HepG2 (cell line): Measurements from ENCODE around the gene SNIP1. TPM values are rescaled to one million over a fixed set of nuclear protein-coding genes. Genes with fewer than 3 reads are reported as not detected.

Experiments used
- ATF3 ChIP-seq: sonication (generic); formaldehyde crosslinking; IDR thresholded peaks from 2 replicates; pipeline ENCODE4 v1.4.0; 2020; ENCODE audit warnings: missing genetic modification reagents
- CREB1 ChIP-seq, 2 experiments: fragments of 450-650 bp in 1 of 2; IDR thresholded peaks; 2 replicates each; pipeline ENCODE4 v1.6.1; 2016 to 2017; ENCODE audit warnings: control low read depth in 1 of 2, mild to moderate bottlenecking in 1 of 2, missing compliant biosample characterization in 1 of 2, missing genetic modification characterization in 1 of 2
- ELK4 ChIP-seq: sonication (generic); formaldehyde crosslinking; IDR thresholded peaks from 2 replicates; pipeline ENCODE4 v1.9.0; 2021; ENCODE audit warnings: missing genetic modification reagents, borderline replicate concordance
- HNF1B ChIP-seq: sonication (generic); formaldehyde crosslinking; IDR thresholded peaks from 2 replicates; pipeline ENCODE4 v1.5.1; 2020; ENCODE audit warnings: mild to moderate bottlenecking, moderate library complexity, missing genetic modification reagents
- POGK ChIP-seq: sonication (generic); formaldehyde crosslinking; conservative IDR thresholded peaks from 2 replicates; pipeline ENCODE4 v1.8.0; 2022; ENCODE audit warnings: mild to moderate bottlenecking, moderate library complexity, missing genetic modification reagents
- TGIF2 ChIP-seq: IDR thresholded peaks from 2 replicates; pipeline ENCODE4 v1.6.1; 2016; ENCODE audit warnings: control low read depth, missing compliant biosample characterization
- ZBTB21 ChIP-seq: sonication (generic); formaldehyde crosslinking; IDR thresholded peaks from 2 replicates; pipeline ENCODE4 v1.4.0; 2020; ENCODE audit warnings: missing genetic modification reagents
- ZBTB38 ChIP-seq: sonication (generic); formaldehyde crosslinking; IDR thresholded peaks from 2 replicates; pipeline ENCODE4 v1.5.1; 2020; ENCODE audit warnings: mild to moderate bottlenecking, missing genetic modification reagents
- ZMAT3 ChIP-seq: sonication (generic); formaldehyde crosslinking; conservative IDR thresholded peaks from 2 replicates; pipeline ENCODE4 v1.7.0; 2021; ENCODE audit warnings: missing genetic modification reagents
- ZNF350 ChIP-seq: sonication (generic); formaldehyde crosslinking; IDR thresholded peaks from 2 replicates; pipeline ENCODE4 v1.4.0; 2020; ENCODE audit warnings: mild to moderate bottlenecking, low read depth, missing genetic modification reagents, borderline replicate concordance
- ZNF362 ChIP-seq: sonication (generic); formaldehyde crosslinking; IDR thresholded peaks from 2 replicates; pipeline ENCODE4 v1.4.0; 2020; ENCODE audit warnings: missing genetic modification reagents, mild to moderate bottlenecking, borderline replicate concordance
- ZNF709 ChIP-seq: sonication (generic); formaldehyde crosslinking; IDR thresholded peaks from 2 replicates; pipeline ENCODE4 v1.5.0; 2020; ENCODE audit warnings: mild to moderate bottlenecking, missing genetic modification reagents
- ZNF710 ChIP-seq: sonication (generic); formaldehyde crosslinking; IDR thresholded peaks from 2 replicates; pipeline ENCODE4 v1.5.0; 2020; ENCODE audit warnings: mild to moderate bottlenecking, missing genetic modification reagents, borderline replicate concordance
- ZNF790 ChIP-seq: sonication (generic); formaldehyde crosslinking; IDR thresholded peaks from 2 replicates; pipeline ENCODE4 v1.8.0; 2022; ENCODE audit warnings: missing genetic modification reagents, mild to moderate bottlenecking, borderline replicate concordance
- ZNF878 ChIP-seq: sonication (generic); formaldehyde crosslinking; IDR thresholded peaks from 2 replicates; pipeline ENCODE4 v1.8.1; 2023; ENCODE audit warnings: mild to moderate bottlenecking, missing genetic modification reagents, moderate library complexity
- ZNF891 ChIP-seq: sonication (generic); formaldehyde crosslinking; IDR thresholded peaks from 2 replicates; pipeline ENCODE4 v1.5.0; 2020; ENCODE audit warnings: mild to moderate bottlenecking, missing genetic modification reagents
- ZSCAN5A ChIP-seq: sonication (generic); formaldehyde crosslinking; IDR thresholded peaks from 2 replicates; pipeline ENCODE4 v1.8.0; 2022; ENCODE audit warnings: mild to moderate bottlenecking, missing genetic modification reagents, borderline replicate concordance
- polyA plus RNA-seq, 8 experiments: library from polyadenylated mRNA; depleted of rRNA in 3 of 8; stranded (reverse) in 7 of 8; unstranded in 1 of 8; fragments of >200 nt; fragmentation: Illumina TruSeq in 4 of 8; extraction: Trizol in 4 of 8; gene quantifications; 2 replicates each; pipeline versions ENCODE4 v1.2.1 to v1.2.3, GENCODE V29; 2011 to 2016; ENCODE audit warnings: low read depth in 4 of 8, missing spikeins in 1 of 8, mixed read lengths in 1 of 8; ENCODE audit not compliant: insufficient read depth in 1 of 8
- total RNA-seq, 5 experiments: library from RNA; depleted of rRNA; stranded (reverse); fragments of >200 nt; fragmentation: Illumina TruSeq; extraction: Trizol; gene quantifications; 2 replicates each; pipeline ENCODE4 v1.2.3, GENCODE V29; 2016; ENCODE audit warnings: low read depth in 1 of 5

Gene SNIP1
- total and polyA plus RNA-seq, 2 of the 13 experiments (the other 11 are each of a cell fraction or from before 2014, with no cell fraction given) = 5.5 to 11.2 TPM

GRCh38 chr1:37515185-37516034 is 38.7 kb downstream of the SNIP1 start (continued):
- TF ChIP-seq ZSCAN5A (CRISPR knock-in tag) (peak; percentile 30; the same call in 1 of the 2 replicates), ZNF891 (CRISPR knock-in tag) (no peak), TGIF2 (CRISPR knock-in tag) (no peak), ZNF790 (CRISPR knock-in tag) (peak; percentile 51; the same call in 1 of the 2 replicates), ELK4 (no peak), ZNF878 (0 out of 2 replicates have a peak, but pooled peaks have one; percentile 1), ZNF350 (CRISPR knock-in tag) (0 out of 2 replicates have a peak, but pooled peaks have one; percentile 24), CREB1 (IDR thresholded peaks at IDR 0.05) (no peak), CREB1 (CRISPR knock-in tag; IDR thresholded peaks at IDR 0.05) (peak; percentile 70), ZNF362 (0 out of 2 replicates have a peak, but pooled peaks have one; percentile 4), HNF1B (CRISPR knock-in tag) (peak; percentile 11), ZMAT3 (CRISPR knock-in tag) (0 out of 2 replicates have a peak, but pooled peaks have one; percentile 7), POGK (no peak), ATF3 (CRISPR knock-in tag) (no peak), ZNF710 (0 out of 2 replicates have a peak, but pooled peaks have one; percentile 4), ZBTB21 (CRISPR knock-in tag) (0 out of 2 replicates have a peak, but pooled peaks have one; percentile 6), ZNF709 (CRISPR knock-in tag) (0 out of 2 replicates have a peak, but pooled peaks have one; percentile 23), ZBTB38 (CRISPR knock-in tag) (peak; percentile 81)
